ENCODE results near the gene DIDO1.
A peak's percentile ranks its signal among the peaks of the same experiment; 100 is the strongest.

The DIDO1 gene

DNA sequence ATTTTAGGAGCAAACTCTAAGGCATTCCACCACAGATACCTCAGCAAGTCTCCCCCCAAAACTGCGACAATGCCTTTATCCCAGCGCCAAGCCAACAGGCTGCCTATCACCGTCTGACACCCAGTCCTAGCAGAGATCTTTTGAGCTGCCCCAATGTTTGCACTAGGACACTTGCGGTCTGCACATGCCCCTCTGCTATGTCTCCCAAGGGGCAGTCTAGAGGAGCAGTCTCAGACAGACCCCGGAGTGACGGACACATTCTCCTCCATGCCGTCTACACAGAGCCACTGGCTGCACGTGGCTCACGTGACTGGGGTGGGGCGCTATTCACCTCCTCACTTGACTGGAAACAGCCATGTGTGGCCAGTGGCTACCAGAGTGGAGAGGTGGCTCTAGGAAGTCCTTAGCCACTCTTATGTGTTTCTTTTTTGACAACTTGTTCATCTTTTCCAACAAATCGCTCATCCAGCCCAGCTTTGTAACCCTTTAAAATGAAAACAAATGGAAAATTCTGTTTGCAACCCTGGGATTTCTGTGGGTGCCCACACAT lies 16.0 kb downstream of the DIDO1 start:
- H4K5ac ChIP-seq (ENCODE audit: low read length): no peak overlapping the region
- peaks cover 2% of the 10 kb centered on the region for H3K4me1 ChIP-seq (ENCODE audit: control insufficient read depth, low read depth, low read length)
- no peak overlapping the region for H2BK15ac ChIP-seq (replicated peaks; ENCODE audit: low read depth)
- H3K36me3 ChIP-seq (ENCODE audit: control insufficient read depth, insufficient read depth, low read length): peaks cover 35% of the 10 kb centered on the region
- WGBS (ENCODE audit: extremely low coverage, insufficient coverage, low lambda C conversion rate): no CpG with 5 or more reads among the region's 11 CpGs
- no peak overlapping the region for H3K4me3 ChIP-seq (ENCODE audit: low read length)
- H3K4ac ChIP-seq (ENCODE audit: low read depth, low read length): no peak overlapping the region
- no peak overlapping the region for H3K4me2 ChIP-seq (ENCODE audit: low read length)
- no peak overlapping the region for H3K27ac ChIP-seq (ENCODE audit: low read depth, low read length)
- peaks cover 33% of the 10 kb centered on the region for H3K79me1 ChIP-seq (ENCODE audit: low read length)
- no peak overlapping the region for H3K23ac ChIP-seq (ENCODE audit: low read length)
- H2AK5ac ChIP-seq (ENCODE audit: low read length): no peak overlapping the region
- no peak overlapping the region for H3K18ac ChIP-seq (ENCODE audit: low read length)
- peaks cover 60% of the 10 kb centered on the region for H3K79me2 ChIP-seq (ENCODE audit: control insufficient read depth, insufficient read depth, low read length)
- no peak for DNase-seq
- H4K8ac ChIP-seq (ENCODE audit: low read depth, low read length): no peak overlapping the region
- no peak overlapping the region for H3K56ac ChIP-seq (ENCODE audit: low read length)
- H2BK5ac ChIP-seq (ENCODE audit: low read length): no peak overlapping the region
- no peak overlapping the region for H3K9ac ChIP-seq (ENCODE audit: low read length)
- H2BK120ac ChIP-seq (ENCODE audit: low read depth, low read length): no peak overlapping the region
- H3K27me3 ChIP-seq (ENCODE audit: insufficient read depth, low read length, poor library complexity): no peaks in the 10 kb centered on the region

DNA sequence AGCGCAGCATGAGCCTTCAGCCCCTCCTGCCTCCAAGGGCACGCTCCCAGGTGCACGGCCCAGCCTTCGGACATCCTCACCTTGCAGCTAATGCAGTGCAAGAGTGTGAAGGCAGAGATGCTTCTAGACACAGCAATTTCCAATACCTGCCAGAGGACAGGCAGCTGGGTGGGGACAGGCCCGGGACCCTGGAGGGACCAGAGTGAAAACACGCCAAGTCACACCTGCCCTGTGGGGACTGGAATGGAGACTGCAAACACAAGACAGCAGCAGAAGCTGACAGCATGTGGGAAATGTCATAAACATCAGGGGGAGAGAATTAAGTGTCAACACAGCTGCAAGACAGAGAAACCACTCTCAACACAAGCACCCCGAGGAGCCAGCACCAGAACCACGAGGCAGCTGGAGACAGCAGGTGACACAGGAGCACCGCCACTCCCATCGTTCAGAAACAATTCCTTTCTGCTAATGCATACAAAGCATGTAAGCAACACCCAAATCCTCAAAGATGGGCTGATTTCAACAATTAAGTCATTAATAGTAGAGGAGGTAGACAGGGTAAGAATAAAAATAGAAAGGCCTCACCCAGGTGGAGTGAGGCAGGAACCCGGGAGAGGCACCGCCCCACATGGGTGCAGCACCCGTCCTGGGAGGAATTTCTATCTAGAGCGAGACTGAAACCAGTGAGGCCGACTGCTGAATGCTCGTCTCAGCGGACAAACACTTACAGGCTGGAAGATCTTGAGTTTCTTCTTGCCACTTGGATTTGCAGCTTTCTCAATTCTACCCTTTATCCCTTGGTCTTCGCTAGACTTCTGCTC lies 17.1 kb downstream of the DIDO1 start:
- Histone ChIP-seq H3K4ac (ENCODE audit: low read depth, low read length) (no peak overlapping the region), H3K18ac (ENCODE audit: low read length) (no peak overlapping the region), H4K5ac (ENCODE audit: low read length) (no peak overlapping the region), H3K56ac (ENCODE audit: low read length) (no peak overlapping the region), H3K36me3 (ENCODE audit: control insufficient read depth, insufficient read depth, low read length) (peaks cover 38% of the 10 kb centered on the region), H3K23ac (ENCODE audit: low read length) (no peak overlapping the region), H3K79me2 (ENCODE audit: control insufficient read depth, insufficient read depth, low read length) (peaks cover 50% of the 10 kb centered on the region), H3K4me3 (ENCODE audit: low read length) (no peak overlapping the region), H3K27me3 (ENCODE audit: insufficient read depth, low read length, poor library complexity) (no peaks in the 10 kb centered on the region), H2AK5ac (ENCODE audit: low read length) (no peak overlapping the region), H3K4me2 (ENCODE audit: low read length) (no peak overlapping the region), H3K9ac (ENCODE audit: low read length) (no peak overlapping the region), H2BK120ac (ENCODE audit: low read depth, low read length) (no peak overlapping the region), H2BK5ac (ENCODE audit: low read length) (no peak overlapping the region), H3K4me1 (ENCODE audit: control insufficient read depth, low read depth, low read length) (no peaks in the 10 kb centered on the region), H3K79me1 (ENCODE audit: low read length) (peaks cover 31% of the 10 kb centered on the region), H4K8ac (ENCODE audit: low read depth, low read length) (no peak overlapping the region), H2BK15ac (replicated peaks; ENCODE audit: low read depth) (no peak overlapping the region), H3K27ac (ENCODE audit: low read depth, low read length) (no peak overlapping the region)
- DNase-seq: no peak
- no CpG with 5 or more reads among the region's 18 CpGs for WGBS (ENCODE audit: extremely low coverage, insufficient coverage, low lambda C conversion rate)

DNA sequence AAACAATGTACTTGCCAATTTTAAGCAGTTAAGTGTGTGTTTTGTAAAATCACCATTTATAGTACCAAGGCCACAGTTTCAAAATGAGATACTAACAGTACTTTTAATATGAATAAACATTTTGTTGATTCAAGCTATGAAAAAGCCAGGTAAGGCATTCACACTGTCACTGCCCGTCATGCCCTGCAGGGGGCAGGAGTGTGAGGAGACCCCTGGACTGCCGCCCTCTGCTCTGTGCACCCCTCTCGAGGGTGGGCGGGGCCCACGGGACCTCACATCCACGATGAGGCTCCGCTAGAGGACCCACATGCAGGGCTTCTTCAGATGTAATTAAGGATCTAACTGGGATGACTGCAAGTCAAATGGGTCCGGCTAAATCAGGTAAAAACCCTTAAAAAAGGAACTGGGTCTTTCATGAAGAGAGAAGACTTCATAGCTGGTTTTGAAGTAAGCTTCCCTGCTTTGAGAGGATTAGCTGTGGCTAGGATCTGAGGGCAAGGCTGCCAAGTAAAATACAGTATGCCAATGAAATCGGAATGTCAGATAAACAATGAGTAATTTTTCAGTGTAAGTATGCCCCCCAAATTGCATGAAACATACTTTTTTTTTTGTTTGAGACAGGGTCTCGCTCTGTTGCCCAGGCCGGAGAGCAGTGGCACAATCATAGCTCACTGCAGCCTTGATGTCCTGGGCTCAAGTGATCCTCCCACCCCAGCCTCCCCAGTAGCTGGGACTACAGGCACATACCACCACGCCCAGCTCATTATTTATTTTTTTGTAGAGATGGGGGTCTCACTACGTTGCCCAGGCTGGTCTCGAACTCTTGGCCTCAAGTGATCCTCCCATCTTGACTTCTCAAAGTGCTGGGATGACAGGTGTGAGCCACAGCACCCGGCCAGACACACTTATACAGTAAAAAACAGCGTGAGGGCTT lies 18.7 kb downstream of the DIDO1 start:
- H3K4ac ChIP-seq (ENCODE audit: low read depth, low read length): no peak overlapping the region
- no peak overlapping the region for H3K9ac ChIP-seq (ENCODE audit: low read length)
- no peak overlapping the region for H2BK15ac ChIP-seq (replicated peaks; ENCODE audit: low read depth)
- H3K23ac ChIP-seq (ENCODE audit: low read length): no peak overlapping the region
- H4K8ac ChIP-seq (ENCODE audit: low read depth, low read length): no peak overlapping the region
- peaks cover 40% of the 10 kb centered on the region for H3K36me3 ChIP-seq (ENCODE audit: control insufficient read depth, insufficient read depth, low read length)
- H3K18ac ChIP-seq (ENCODE audit: low read length): no peak overlapping the region
- H3K4me1 ChIP-seq (ENCODE audit: control insufficient read depth, low read depth, low read length): no peaks in the 10 kb centered on the region
- H3K4me3 ChIP-seq (ENCODE audit: low read length): no peak overlapping the region
- H3K27ac ChIP-seq (ENCODE audit: low read depth, low read length): no peak overlapping the region
- H2AK5ac ChIP-seq (ENCODE audit: low read length): no peak overlapping the region
- H2BK5ac ChIP-seq (ENCODE audit: low read length): no peak overlapping the region
- H4K5ac ChIP-seq (ENCODE audit: low read length): no peak overlapping the region
- no peaks in the 10 kb centered on the region for H3K27me3 ChIP-seq (ENCODE audit: insufficient read depth, low read length, poor library complexity)
- no CpG with 5 or more reads among the region's 16 CpGs for WGBS (ENCODE audit: extremely low coverage, insufficient coverage, low lambda C conversion rate)
- no peak overlapping the region for H3K56ac ChIP-seq (ENCODE audit: low read length)
- peaks cover 28% of the 10 kb centered on the region for H3K79me1 ChIP-seq (ENCODE audit: low read length)
- H2BK120ac ChIP-seq (ENCODE audit: low read depth, low read length): no peak overlapping the region
- H3K79me2 ChIP-seq (ENCODE audit: control insufficient read depth, insufficient read depth, low read length): peaks cover 36% of the 10 kb centered on the region
- DNase-seq: peak; percentile 42
- H3K4me2 ChIP-seq (ENCODE audit: low read length): no peak overlapping the region

DNA sequence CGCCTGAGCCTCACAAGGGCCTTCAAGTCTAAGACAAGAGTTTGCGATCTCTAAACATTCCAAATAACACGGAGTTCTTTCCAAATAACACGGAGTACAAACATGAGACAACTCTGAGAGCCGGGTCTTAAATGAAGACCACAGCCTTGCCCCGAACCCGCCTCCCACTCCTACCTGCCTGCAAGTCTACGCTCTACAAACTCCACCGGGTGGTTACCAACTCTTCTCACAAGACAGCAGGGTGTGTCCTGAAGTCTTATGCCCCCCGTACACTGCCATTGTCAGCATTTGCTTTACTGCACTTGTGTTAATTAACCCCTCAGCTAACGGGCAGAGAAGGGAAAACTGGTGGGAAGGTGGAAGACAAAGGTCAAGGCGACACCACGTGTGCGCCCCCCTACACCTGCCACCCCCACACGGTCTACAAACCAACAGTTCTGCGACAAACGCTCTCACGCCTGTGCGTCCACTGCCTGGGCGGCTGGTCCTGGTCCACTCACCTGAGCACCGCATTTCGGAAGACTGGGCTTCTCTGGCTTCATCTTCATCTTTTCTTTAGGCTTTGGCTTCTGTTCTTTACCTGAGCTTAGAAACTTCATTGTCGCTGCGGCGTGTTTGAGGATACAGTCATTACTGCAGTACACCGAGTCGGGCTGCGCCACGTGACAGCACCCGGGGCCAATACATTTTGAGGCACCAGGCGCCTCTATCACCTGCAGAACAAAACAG lies 19.5 kb downstream of the DIDO1 start:
- peaks cover 25% of the 10 kb centered on the region for H3K79me1 ChIP-seq (ENCODE audit: low read length)
- peaks cover 39% of the 10 kb centered on the region for H3K36me3 ChIP-seq (ENCODE audit: control insufficient read depth, insufficient read depth, low read length)
- no peak overlapping the region for H2BK120ac ChIP-seq (ENCODE audit: low read depth, low read length)
- H3K18ac ChIP-seq (ENCODE audit: low read length): no peak overlapping the region
- no peak overlapping the region for H3K9ac ChIP-seq (ENCODE audit: low read length)
- no peaks in the 10 kb centered on the region for H3K27me3 ChIP-seq (ENCODE audit: insufficient read depth, low read length, poor library complexity)
- H2AK5ac ChIP-seq (ENCODE audit: low read length): no peak overlapping the region
- no peak overlapping the region for H2BK15ac ChIP-seq (replicated peaks; ENCODE audit: low read depth)
- no peaks in the 10 kb centered on the region for H3K4me1 ChIP-seq (ENCODE audit: control insufficient read depth, low read depth, low read length)
- H4K5ac ChIP-seq (ENCODE audit: low read length): no peak overlapping the region
- no peak overlapping the region for H3K23ac ChIP-seq (ENCODE audit: low read length)
- no peak overlapping the region for H3K4me3 ChIP-seq (ENCODE audit: low read length)
- no peak overlapping the region for H3K4ac ChIP-seq (ENCODE audit: low read depth, low read length)
- H3K4me2 ChIP-seq (ENCODE audit: low read length): no peak overlapping the region
- no peak for DNase-seq
- no peak overlapping the region for H4K8ac ChIP-seq (ENCODE audit: low read depth, low read length)
- no peak overlapping the region for H3K27ac ChIP-seq (ENCODE audit: low read depth, low read length)
- WGBS (ENCODE audit: extremely low coverage, insufficient coverage, low lambda C conversion rate): no CpG with 5 or more reads among the region's 31 CpGs
- no peak overlapping the region for H3K56ac ChIP-seq (ENCODE audit: low read length)
- H2BK5ac ChIP-seq (ENCODE audit: low read length): no peak overlapping the region
- H3K79me2 ChIP-seq (ENCODE audit: control insufficient read depth, insufficient read depth, low read length): peaks cover 30% of the 10 kb centered on the region

DNA sequence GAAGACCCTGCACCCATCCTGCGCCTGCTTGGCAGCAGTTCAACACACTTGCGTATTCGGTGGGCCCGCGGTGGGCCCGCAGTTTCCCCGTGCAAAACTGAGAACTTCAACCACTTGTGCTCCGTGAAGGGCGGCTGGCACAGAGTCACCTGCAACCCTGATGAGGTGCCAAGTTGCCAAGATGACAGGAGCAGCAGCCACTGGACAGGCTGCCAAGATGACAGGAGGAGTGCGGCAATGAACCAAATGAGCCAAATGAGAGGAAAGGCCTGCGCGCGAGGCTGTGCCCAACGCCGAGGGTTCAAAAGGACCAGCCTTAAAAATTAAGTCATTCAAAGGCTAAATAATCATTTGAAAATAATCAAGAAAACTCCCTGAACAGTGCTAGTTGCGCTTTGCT lies 20.1 kb downstream of the DIDO1 start:
- no peak overlapping the region for H3K27ac ChIP-seq (ENCODE audit: low read depth, low read length)
- no peak overlapping the region for H2BK5ac ChIP-seq (ENCODE audit: low read length)
- H4K8ac ChIP-seq (ENCODE audit: low read depth, low read length): no peak overlapping the region
- peaks cover 36% of the 10 kb centered on the region for H3K36me3 ChIP-seq (ENCODE audit: control insufficient read depth, insufficient read depth, low read length)
- H3K18ac ChIP-seq (ENCODE audit: low read length): no peak overlapping the region
- H3K23ac ChIP-seq (ENCODE audit: low read length): no peak overlapping the region
- H3K79me1 ChIP-seq (ENCODE audit: low read length): peaks cover 20% of the 10 kb centered on the region
- no peak overlapping the region for H2BK15ac ChIP-seq (replicated peaks; ENCODE audit: low read depth)
- no peak overlapping the region for H3K4me2 ChIP-seq (ENCODE audit: low read length)
- H3K4me1 ChIP-seq (ENCODE audit: control insufficient read depth, low read depth, low read length): no peaks in the 10 kb centered on the region
- H3K56ac ChIP-seq (ENCODE audit: low read length): no peak overlapping the region
- WGBS (ENCODE audit: extremely low coverage, insufficient coverage, low lambda C conversion rate): no CpG with 5 or more reads among the region's 16 CpGs
- H2AK5ac ChIP-seq (ENCODE audit: low read length): no peak overlapping the region
- peaks cover 25% of the 10 kb centered on the region for H3K79me2 ChIP-seq (ENCODE audit: control insufficient read depth, insufficient read depth, low read length)
- H3K4ac ChIP-seq (ENCODE audit: low read depth, low read length): no peak overlapping the region
- no peak overlapping the region for H3K9ac ChIP-seq (ENCODE audit: low read length)
- no peak overlapping the region for H2BK120ac ChIP-seq (ENCODE audit: low read depth, low read length)
- DNase-seq: no peak
- H4K5ac ChIP-seq (ENCODE audit: low read length): no peak overlapping the region
- no peaks in the 10 kb centered on the region for H3K27me3 ChIP-seq (ENCODE audit: insufficient read depth, low read length, poor library complexity)
- H3K4me3 ChIP-seq (ENCODE audit: low read length): no peak overlapping the region
